AG04450 (cell line): ENCODE data around the gene PPM1J. TPM values are rescaled to one million over a fixed set of nuclear protein-coding genes. Genes with fewer than 3 reads are reported as not detected.
A peak's percentile ranks its signal among the peaks of the same experiment; 100 is the strongest.
"Not testable (repeated sequence)": the region's sequence is repeated elsewhere in the genome, so short reads cannot be mapped to it uniquely, and the experiment has no call there.

ENCODE experiments used
- CTCF ChIA-PET: fragments of 300-600, 350-600 bp; formaldehyde crosslinking; extraction: SDS; loops from one replicate; lab custom pipeline; 2022; ENCODE audit warnings: antibody characterized with exemption, inconsistent platforms; lab: Charles Lee
- POLR2A ChIA-PET: fragments of 350-600 bp; formaldehyde crosslinking; extraction: SDS; loops from one replicate; lab custom pipeline; 2021; ENCODE audit warnings: antibody characterized with exemption, inconsistent platforms; lab: Yijun Ruan, JAX
- DNase-seq: peaks from one replicate; pipeline ENCODE4 v3.0.0-alpha.2; 2011; ENCODE audit warnings: low read depth, low spot score
- H3K27ac ChIP-seq: one replicate; pipeline ENCODE4 v1.5.1; 2012; ENCODE audit warnings: low read depth, low read length, control low read depth
- H3K27me3 ChIP-seq: one replicate; pipeline ENCODE4 v1.6.0; 2012; ENCODE audit warnings: low read length; ENCODE audit not compliant: control insufficient read depth, insufficient read depth
- H3K4me3 ChIP-seq: 2 replicates; pipeline ENCODE4 v1.5.1; 2011; ENCODE audit warnings: mild to moderate bottlenecking, low read depth, low read length, control low read depth
- H3K9me3 ChIP-seq: 2 replicates; pipeline ENCODE4 v1.5.1; 2012; ENCODE audit warnings: low read length; ENCODE audit not compliant: control insufficient read depth, insufficient read depth
- polyA plus RNA-seq: library from polyadenylated mRNA; depleted of rRNA; stranded (reverse); fragments of >200 nt; gene quantifications from 2 replicates; pipeline ENCODE4 v1.2.3, GENCODE V29; 2011
- TF ChIP-seq, protein P1 (sequence below): IDR thresholded peaks from 2 replicates; pipeline ENCODE4 v1.5.1; 2011; ENCODE audit warnings: low read depth, low read length, control low read depth, inconsistent platforms

Gene PPM1J
- polyA plus RNA-seq, 1 experiment: 1.3 TPM

GRCh38 chr1:112737573-112737972 is 22.4 kb upstream of the PPM1J start:
- no peak overlapping the region for H3K4me3 ChIP-seq
- H3K27ac ChIP-seq: no peak overlapping the region
- no peak for DNase-seq
- peaks cover 5% of the 10 kb centered on the region; the same call in 1 of the 2 replicates for H3K9me3 ChIP-seq
- ChIA-PET CTCF (interaction anchor here (2.0 kb wide), 1 partner anchor 19 kb away, joined by 7 read pairs; a partner anchor contains a TSS), POLR2A (no interaction called here)
- TF ChIP-seq, protein P1, sequence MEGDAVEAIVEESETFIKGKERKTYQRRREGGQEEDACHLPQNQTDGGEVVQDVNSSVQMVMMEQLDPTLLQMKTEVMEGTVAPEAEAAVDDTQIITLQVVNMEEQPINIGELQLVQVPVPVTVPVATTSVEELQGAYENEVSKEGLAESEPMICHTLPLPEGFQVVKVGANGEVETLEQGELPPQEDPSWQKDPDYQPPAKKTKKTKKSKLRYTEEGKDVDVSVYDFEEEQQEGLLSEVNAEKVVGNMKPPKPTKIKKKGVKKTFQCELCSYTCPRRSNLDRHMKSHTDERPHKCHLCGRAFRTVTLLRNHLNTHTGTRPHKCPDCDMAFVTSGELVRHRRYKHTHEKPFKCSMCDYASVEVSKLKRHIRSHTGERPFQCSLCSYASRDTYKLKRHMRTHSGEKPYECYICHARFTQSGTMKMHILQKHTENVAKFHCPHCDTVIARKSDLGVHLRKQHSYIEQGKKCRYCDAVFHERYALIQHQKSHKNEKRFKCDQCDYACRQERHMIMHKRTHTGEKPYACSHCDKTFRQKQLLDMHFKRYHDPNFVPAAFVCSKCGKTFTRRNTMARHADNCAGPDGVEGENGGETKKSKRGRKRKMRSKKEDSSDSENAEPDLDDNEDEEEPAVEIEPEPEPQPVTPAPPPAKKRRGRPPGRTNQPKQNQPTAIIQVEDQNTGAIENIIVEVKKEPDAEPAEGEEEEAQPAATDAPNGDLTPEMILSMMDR: no peak
- no peaks in the 10 kb centered on the region for H3K27me3 ChIP-seq

- peak overlapping the region; percentile 75 for H3K27ac ChIP-seq
- no peak overlapping the region for H3K4me3 ChIP-seq
- TF ChIP-seq, protein P1: no peak
- POLR2A ChIA-PET: interaction anchor here (0.7 kb wide), 1 partner anchor 119 kb away, joined by 3 read pairs; no protein-coding TSS in a partner anchor
- no peaks in the 10 kb centered on the region for H3K9me3 ChIP-seq
- peak; percentile 53 for DNase-seq
- H3K27me3 ChIP-seq: no peaks in the 10 kb centered on the region
- CTCF ChIA-PET: interaction anchor here (0.8 to 2.0 kb wide), 4 partner anchors 9 to 68 kb away, joined by 3 to 11 read pairs (median 4); a partner anchor contains a TSS
These were observed 20.6 kb upstream of the PPM1J start for GRCh38 chr1:112735752-112736151.

- ChIA-PET CTCF (interaction anchor here (0.8 to 2.7 kb wide), 2 partner anchors 12 to 16 kb away, joined by 3 to 24 read pairs; partner anchors contain the start of gene PPM1J), POLR2A (no interaction called here)
- H3K27me3 ChIP-seq: no peaks in the 10 kb centered on the region
- H3K4me3 ChIP-seq: no peak overlapping the region
- TF ChIP-seq, protein P1: no peak
- H3K27ac ChIP-seq: no peak overlapping the region
- DNase-seq: no peak
- H3K9me3 ChIP-seq: no peaks in the 10 kb centered on the region
These were observed 16.3 kb upstream of the PPM1J start for GRCh38 chr1:112731451-112731850.

DNA sequence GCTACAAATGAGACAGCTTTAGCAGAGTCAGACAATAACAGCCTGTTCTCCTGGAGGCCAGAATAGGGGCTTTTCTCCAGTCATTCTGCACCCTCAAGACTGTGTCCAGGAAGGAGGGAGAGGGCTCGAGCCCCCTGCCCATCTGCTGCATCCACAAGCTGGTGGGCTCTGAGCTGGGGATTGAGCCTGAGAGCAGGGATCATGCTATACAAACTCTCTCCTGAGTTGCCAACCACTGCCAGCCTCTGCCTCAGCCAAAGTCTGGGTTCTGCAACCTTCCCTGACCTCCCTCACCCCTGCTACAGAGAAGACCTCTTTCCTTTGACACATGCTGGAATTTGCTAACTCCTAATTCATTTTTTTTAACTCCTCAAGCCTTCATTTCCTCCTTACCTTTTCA is 14.8 kb upstream of the PPM1J start:
- no peak for DNase-seq
- ChIA-PET CTCF (interaction anchor here (0.6 to 2.7 kb wide), 6 partner anchors 9 to 102 kb away, joined by 3 to 24 read pairs (median 6); a partner anchor contains a TSS), POLR2A (interaction anchor here (0.6 to 0.7 kb wide), 2 partner anchors 9 to 384 kb away, joined by 3 to 9 read pairs; no protein-coding TSS in a partner anchor)
- Histone ChIP-seq H3K9me3 (no peaks in the 10 kb centered on the region), H3K4me3 (no peak overlapping the region), H3K27me3 (no peaks in the 10 kb centered on the region), H3K27ac (no peak overlapping the region)
- TF ChIP-seq, protein P1: no peak

DNA sequence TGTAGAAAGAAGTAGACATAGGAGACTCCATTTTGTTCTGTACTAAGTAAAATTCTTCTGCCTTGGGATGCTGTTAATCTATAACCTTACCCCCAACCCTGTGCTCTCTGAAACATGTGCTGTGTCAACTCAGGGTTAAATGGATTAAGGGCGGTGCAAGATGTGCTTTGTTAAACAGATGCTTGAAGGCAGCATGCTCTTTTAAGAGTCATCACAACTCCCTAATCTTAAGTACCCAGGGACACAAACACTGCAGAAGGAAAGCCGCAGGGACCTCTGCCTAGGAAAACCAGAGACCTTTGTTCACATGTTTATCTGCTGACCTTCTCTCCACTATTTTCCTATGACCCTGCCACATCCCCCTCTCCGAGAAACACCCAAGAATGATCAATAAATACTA is 13.9 kb upstream of the PPM1J start:
- POLR2A ChIA-PET: not testable (repeated sequence)
- CTCF ChIA-PET: interaction anchor here (0.8 to 2.7 kb wide), 2 partner anchors 10 to 75 kb away, joined by 5 to 24 read pairs; a partner anchor contains a TSS

GRCh38 chr1:112728306-112728971 is 13.3 kb upstream of the PPM1J start:
- POLR2A ChIA-PET, H3K27ac ChIP-seq, H3K27me3 ChIP-seq, H3K9me3 ChIP-seq, DNase-seq, H3K4me3 ChIP-seq: not testable (repeated sequence)
- CTCF ChIA-PET: interaction anchor here (0.6 to 0.9 kb wide), 2 partner anchors 10 to 77 kb away, joined by 4 read pairs; a partner anchor contains a TSS

More for the DNA sequence above, 13.9 kb upstream of the PPM1J start:
- not testable (repeated sequence) for H3K27ac ChIP-seq, H3K9me3 ChIP-seq, H3K4me3 ChIP-seq, DNase-seq, H3K27me3 ChIP-seq
